GDM1 (cell line): Measurements from ENCODE around the gene CBX2.
"Not testable (repeated sequence)": the region's sequence is repeated elsewhere in the genome, so short reads cannot be mapped to it uniquely, and the experiment has no call there.

Experiments
- DNase-seq: peaks from one replicate; lab custom pipeline; 2025; lab: John Stamatoyannopoulos, UW

The CBX2 gene

DNA sequence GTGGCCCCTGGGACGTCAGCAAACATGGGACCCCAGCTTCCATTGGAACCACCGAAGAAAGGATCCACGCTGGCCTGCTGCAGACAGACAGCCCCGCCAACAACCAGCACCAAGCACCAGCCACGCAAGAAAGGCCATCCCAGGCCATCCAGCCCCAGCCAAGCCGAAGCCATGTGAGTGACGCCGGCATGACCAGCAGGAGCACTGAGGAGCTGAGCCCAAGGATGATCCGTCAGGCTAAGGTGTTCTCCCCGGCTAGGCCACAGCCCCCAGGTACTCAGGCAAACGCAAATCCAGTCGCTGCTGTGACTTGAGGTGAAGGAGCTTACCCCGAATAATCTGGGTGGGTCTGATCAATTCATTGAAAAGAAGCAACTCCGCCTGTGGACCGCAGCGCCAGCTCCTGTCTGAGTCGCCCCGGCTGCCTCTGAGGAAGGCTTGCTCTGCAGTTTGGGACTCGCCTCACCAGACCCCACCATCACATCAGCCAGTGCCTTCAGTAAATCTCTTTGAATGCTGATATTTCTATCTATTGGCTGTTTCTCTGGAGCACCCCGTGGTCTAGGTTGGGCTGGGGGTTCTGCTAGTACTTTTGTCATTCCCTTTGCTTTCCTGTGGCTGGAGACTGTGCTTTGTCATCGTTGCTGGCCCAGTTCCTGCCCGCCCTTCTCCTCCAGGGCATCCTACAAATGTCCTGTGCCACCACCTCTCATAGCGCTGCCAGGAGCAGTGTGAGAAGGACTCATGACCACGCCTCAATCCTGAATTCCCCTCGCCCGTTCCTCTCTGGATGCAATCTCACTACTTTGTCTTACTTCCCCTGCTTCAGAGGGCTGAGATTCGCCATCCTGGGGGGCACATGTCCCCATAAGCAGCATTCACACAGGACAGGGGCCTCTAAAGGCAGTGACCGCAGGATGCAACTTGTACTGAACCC is 8.1 kb upstream of the CBX2 start:
- no peak for DNase-seq

DNA sequence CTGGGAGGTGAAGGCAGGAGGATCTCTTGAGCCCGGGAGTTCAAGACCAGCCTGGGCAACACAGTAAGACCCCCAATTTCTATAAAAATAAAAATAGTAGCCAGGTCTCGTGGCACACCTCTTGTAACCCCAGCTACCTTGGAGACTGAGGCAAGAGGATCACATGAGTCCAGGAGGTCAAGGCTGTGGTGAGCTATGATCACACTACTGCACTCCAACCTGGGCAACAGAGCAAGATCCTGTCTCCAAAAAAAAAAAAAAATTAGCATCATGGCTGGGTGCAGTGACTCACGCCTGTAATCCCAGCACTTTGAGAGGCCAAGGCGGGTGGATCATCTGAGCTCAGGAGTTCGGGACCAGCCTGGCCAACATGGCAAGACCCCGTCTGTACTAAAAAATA is 6.7 kb upstream of the CBX2 start:
- no peak for DNase-seq

DNA sequence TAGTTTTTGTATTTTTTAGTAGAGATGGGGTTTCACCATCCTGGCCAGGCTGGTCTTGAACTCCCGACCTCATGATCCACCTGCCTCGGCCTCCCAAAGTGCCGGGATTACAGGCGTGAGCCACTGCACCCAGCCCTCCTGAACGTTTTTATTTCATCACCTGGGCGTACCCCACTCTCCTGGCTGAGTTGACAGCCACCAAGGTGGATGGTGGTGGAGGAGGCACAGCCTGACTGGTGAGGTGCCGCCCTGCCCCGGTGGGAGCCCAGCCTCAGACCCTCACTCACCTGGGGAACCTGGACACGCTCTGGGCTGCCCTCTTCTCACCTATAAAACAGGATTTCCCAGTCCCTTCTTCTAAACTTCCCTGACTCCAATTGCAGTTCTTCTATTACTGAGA is 5.2 kb upstream of the CBX2 start:
- not testable (repeated sequence) for DNase-seq

DNA sequence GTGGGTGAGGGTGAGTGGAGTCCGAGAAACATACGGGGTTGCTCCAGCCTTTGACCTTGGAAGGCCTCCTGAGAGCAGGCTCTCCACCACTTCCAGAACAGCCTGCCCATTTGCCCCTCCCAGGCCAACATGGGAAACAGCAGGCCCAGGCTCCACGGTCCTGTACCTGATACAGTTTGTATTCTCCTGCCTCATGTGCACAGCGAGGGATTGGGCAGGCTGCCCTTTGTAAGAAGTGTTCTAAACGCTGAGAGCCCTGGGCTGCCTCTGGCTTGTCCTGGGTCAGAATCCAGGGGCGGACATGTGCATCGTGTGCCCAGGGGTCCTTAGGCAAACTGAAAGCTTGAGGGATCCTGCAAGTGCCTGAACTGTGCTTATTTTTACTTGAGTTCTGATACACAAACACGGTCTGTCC is 3.4 kb upstream of the CBX2 start:
- no peak for DNase-seq

DNA sequence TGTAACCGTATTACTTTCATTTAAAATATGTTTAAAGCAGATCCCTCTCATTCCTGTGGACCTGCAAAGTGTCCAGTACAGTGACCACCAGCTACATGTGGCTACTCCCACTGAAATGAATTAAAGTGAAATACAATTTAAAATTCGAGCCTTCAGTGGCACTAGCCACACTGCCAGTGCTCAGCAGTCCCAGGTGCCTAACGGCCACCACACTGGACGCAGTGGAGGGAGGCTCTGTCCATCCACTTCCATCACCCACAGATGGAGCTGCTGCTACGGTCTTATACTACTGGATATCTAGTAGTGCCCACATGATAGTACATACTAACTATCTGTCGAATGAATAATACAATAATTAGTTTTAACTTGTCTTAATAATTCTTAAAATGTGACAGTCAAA is 2.3 kb upstream of the CBX2 start:
- DNase-seq = no peak

DNA sequence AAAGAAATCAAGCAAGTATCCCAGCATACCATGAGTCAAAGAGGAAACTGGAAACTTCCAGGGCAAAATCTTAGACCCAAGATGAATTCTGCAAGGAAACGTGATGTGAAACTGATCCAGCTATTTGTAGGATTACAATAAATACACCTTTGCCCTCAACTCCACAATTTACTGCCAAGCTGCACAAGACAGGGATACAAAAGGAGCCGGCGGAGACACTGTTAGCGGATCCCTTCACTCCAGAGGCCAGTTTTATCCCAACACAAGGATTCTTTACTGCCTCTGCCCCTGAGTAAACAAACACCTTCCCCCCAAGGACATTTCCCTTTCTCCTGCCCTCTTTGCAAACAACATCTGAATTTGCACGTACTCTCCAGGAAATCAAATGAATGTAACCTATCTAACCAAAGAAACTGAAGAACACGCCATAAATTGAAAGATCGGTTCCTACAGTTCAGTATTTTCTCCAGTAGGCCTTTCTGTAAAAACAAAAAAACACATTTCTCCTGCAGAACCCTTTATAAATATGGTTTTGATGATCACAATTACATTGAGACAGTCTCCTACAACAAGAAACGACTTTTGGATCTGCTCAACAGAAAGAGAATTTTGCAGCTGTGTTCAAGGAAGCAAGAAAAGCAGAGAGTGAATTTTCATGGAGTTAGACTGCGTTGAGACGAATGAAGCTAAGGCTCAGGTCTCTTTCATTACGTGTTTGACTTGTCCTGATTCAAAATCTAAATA is 1.4 kb upstream of the CBX2 start:
- no peak for DNase-seq

DNA sequence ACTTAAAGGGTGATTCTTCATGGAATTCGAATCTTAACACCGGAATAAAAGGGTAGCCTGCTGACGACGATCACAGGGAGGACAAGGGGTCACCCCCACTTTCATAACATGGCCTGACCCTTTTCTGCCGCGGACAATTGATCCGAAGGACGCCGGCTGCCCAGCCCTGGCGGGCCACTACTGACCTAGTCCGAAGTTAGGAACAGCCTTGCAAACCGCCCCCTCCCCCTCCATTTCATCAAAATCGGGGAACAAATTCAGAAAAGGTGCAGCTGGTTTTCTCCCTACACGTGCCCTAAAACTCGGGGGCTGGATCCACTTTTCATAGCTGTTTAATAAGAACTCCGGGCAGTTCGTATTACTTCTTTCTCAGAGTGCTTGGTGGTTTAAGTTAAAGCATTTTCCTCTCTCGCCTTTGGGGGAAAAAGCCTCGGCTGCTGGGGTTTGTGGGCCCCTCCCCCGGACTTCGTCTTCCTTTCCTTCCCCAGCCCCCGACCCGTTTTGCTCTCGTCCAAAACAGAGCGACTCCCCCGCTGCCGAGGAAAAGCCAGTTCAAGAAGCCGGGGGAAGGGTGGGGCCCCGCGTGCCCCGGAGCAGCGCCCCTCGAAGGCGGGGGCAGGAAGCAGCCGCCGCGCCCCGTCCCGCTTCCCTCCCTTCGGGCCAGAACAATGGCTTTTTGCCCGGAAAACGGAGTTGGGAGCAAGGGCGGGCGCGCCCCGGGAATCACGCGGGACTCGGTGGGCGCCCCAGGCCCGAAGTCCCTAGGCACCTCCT is 641 bp upstream of the CBX2 start:
- peak; percentile 56 for DNase-seq

DNA sequence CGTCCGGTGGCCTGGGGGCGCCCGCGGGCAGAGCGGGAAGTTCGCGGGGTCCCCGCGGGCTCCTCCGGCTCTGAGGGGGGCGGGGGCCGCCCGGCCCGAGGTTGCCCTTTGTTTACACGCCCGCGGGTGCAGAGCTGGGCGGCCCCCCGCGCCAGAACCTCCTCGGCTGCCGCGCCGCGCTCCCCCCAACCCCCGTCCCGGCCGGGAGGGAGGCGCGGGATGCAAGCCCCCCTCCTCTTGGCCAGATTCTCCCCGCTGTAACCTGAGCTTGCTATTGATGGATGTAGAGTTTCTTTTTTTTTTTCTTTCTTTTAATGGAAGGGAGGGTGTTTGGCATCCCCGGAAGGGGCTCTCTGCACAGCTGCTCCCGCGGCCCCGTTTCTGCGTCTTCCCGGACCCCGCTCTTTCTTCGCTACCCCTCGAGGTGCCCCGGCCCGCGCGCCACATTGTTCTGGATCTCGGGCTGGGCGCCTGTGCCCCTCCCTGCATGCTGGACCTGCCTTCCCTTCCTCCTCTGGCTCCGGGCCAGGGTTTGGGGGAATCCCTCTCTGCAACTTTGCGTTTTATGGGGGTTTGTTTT is 646 bp downstream of the CBX2 start:
- DNase-seq = no peak

DNA sequence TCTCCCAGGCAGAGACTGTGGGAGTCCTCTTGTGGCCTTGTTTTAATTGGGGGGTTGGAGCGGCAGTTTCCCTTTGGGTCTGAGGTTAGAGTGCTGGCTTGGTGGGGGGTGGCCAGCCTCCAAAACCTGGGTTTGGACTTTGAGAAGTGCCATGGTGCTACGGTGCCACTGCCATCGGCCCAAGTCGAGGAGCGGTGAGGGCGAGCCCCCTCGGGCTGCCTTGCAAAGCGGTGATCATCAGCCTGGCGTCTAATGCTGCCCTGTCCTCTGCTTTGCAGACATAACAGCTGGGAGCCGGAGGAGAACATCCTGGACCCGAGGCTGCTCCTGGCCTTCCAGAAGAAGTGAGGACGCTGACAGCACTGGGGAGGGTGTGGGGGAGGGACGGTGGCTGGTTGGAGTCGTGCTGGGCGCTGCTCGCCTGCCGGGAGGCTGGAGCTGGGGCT is 1.2 kb downstream of the CBX2 start:
- no peak for DNase-seq

DNA sequence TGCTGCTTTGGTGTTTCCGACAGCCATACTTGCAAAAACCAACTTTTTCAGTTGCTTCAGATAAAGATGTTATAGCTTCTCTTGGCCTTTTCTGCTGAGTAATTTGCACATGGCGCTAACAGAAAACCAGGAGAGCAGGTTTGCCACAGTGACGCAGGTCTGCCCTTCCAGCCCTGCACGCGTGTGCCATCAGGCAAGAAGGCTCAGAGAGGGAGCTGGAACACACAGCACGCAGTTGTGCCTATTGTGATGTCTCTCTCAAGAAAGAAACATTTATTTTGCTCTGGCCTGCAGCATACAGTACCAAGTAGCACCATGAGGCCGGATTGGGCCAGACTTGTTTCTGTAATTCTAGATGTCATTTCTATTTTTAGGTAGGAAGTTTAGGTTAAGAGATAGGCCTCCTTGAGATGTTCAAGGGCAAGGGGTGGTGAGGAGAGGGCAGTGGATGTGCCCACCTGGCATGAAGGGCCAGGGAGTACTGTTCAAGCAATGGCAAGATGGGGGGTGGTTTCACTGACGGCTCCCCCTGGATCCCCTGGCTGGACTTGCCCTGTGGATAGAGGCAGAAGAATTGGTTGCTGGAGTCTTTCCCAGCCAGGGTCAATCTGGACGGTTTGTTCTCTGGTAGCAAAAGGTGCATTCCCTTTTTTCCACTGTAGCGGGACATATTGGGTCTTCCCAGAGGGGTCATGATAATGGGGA is 1.9 kb downstream of the CBX2 start:
- no peak for DNase-seq

DNA sequence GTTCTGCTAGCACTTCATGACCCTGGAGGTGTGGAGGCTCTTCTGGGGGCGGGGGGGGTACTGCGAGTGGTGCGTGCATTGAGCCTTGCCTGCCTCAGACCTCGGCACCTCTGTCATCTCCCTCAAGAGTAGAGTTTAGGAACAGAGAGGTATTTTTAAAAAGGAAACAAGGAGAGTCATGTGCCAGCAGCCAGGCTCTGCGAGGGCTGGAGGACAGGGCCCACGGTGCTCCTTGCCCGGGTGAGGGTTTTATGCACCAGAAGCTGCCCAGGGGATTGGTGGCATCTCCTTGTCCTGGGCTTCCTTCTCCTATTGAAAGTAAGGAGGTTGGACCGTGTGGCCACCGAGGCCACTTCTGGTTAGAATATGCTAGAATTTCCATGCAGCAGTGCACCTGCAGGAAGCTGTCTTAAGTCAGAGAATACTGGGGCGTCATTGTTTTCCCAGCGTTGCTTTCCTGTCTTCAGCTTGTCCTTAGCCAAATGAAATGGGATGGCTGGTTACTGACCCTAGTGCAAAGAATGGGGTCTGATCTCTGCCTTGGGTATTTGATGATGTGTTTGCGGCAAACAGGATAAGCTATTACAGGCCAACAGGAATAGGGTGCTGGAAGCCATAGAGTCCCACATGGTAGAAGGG is 3.2 kb downstream of the CBX2 start:
- DNase-seq = no peak

DNA sequence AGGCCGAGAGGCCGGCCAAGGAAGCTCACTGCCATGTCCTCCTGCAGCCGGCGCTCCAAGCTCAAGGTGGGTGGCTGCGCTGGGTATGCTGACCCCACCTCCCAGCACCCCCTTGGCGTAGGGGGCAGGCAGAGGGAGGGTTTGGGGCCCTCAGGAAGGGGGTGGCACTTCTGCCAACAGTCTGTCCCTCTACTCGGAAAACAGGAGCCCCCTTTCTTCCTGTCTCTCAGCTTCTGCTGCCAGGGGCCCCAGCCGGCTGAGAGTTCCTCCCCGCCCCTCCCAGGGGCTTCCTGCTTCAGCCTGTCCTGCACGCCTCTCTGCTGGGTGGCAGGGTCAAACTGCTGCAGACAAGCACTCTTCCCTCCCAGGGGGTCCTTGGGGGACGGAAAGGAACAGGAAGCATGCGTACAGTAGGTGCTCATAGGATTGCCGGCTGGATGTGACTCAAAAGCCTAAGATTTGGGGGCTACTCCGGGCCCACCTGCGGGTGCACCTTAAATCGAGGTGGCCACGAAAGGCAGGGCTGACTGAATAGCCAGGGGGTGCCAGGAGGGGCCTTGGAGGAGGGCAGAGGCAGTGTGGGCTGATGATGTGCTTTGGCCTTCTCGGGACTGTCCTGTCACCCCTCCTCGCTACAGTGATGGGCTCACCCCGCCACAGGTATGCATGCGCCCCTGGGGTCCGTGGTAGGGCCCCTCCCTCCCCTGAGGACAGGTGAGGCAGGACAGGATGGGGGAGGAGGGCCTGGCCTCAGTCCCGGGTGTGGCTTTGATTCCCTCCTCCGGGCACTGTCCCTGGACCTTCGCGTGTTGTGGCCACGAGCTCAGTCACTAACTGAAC is 4.0 kb downstream of the CBX2 start:
- DNase-seq = peak; percentile 71

DNA sequence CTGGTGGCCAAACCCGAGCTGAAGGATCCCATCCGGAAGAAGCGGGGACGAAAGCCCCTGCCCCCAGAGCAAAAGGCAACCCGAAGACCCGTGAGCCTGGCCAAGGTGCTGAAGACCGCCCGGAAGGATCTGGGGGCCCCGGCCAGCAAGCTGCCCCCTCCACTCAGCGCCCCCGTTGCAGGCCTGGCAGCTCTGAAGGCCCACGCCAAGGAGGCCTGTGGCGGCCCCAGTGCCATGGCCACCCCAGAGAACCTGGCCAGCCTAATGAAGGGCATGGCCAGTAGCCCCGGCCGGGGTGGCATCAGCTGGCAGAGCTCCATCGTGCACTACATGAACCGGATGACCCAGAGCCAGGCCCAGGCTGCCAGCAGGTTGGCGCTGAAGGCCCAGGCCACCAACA is 5.9 kb downstream of the CBX2 start:
- DNase-seq = no peak

DNA sequence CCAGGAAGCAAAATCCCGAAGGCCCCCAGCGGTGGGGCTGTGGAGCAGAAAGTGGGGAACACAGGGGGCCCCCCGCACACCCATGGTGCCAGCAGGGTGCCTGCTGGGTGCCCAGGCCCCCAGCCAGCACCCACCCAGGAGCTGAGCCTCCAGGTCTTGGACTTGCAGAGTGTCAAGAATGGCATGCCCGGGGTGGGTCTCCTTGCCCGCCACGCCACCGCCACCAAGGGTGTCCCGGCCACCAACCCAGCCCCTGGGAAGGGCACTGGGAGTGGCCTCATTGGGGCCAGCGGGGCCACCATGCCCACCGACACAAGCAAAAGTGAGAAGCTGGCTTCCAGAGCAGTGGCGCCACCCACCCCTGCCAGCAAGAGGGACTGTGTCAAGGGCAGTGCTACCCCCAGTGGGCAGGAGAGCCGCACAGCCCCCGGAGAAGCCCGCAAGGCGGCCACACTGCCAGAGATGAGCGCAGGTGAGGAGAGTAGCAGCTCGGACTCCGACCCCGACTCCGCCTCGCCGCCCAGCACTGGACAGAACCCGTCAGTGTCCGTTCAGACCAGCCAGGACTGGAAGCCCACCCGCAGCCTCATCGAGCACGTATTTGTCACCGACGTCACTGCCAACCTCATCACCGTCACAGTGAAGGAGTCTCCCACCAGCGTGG is 6.5 kb downstream of the CBX2 start:
- no peak for DNase-seq

DNA sequence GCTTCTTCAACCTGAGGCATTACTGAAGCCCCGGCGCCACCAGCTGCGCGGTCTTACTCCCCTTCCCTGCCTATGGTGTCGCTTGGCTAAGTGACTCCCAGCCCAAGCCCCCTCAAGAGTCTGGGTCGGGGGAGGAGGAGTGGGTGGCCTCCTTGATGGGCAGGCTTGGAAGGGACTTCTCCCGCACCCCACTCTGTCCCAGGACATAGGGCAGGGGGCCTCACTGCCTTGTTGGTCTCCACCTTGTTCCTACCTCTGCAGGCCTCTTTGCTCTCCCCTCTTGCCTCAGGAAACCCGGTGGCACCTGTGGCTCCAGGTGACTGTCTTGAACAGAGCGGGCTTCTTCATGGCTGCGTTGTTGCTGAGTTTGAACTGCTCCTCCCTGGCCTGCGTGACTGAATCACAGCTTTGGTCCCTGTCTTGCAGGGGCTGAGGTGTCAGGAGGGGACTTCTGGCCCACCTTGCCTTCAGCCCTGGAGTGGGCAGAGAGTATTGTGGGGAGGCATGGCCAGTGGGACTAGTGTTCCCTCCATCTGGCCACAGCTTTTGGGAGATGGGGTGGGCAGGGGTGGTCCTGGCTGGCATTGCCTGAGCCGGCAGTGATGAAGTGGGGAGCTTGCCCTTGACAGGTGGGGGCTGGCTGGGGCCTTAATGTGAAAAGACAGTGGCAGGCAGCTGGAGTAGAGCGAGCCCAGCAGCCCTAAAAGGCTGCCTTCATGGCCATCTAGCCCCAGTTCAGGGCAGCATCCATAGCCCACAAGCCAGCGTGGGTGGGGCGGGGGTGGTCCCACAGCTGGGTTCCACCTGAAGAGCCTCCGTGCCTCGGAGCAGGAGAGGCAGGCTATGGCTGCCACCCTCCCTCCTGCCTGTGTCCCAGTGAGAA is 7.3 kb downstream of the CBX2 start:
- no peak for DNase-seq

DNA sequence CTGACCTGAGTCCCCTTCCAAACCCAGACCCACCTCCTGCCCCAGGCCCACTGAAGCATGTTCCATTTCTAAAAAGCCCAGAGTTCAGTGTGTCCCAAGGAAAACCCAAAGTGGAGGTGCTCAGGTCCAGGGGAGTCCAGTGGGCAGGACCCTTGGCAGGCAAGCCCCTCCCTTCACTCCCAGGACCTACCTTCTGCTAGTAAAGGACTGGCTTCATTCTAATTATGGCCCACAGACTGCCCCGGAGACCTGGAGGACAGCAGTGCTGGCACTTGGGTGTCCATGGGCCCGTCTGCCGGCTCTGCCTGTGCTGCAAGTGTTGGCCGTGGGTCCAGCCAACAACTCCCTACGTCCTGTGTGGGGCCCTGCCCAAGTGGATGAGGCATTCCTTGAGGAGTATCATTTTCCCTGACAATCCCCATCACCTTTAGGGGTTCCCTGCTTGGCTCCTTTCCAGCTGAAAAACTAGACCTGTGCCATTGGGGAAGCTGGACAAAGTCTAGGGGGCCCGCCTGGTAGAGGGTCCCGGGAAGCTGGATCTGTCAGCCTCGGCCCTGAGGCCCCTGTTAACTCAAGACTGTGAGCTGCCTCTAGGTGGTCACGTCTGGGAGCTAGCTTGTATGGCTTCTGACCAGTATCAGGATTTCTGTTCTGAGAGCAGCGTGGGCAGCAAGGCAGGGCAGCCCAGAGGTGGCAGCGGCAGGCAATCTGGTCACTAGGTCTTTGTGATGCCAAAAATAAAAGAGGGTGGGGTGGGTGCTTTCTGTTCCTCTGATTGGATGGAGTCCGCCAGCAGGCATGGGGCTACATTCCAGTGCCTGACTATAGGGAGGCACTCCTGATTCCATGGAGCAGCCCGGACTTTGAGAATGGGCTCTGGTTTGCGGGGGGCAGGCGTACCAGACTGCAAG is 8.2 kb downstream of the CBX2 start:
- DNase-seq = no peak

DNA sequence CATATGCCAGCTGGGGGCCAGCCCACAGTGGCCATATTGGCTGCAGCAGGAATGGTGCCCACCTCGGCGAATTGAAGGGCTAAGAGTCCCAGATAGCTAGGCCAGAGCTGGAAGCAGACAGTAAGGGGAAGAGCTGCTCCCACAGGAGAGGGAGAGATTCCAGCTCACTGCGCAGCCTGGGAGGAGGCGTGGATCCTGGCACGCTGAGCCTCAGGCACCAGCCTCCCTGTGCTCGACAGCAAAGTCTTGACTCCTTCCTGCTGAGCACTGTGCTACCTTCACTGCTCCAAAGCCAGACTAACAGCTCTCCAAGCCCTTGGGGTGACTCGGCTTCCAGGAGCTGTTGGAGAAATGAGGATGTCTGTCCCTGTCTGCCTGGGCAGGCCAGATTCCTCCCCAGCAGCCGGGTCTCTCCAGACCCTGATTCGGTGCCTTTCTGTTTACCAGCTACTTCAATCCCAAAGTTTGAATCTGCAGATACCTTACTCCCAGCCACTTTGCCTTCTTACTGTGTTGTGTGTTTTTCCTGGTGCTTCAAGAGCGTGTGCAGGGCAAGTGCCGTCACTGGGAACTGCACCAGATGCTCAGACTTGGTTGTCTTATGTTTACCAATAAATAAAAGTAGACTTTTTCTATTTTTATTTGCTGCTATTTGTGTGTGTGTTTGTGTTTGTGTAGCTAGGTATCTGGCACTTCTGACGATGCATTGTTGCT is 9.1 kb downstream of the CBX2 start:
- DNase-seq = no peak
